Stimulated activated CD4-positive, alpha-beta T cell treated with anti-CD3 and anti-CD28 coated beads, Interleukin-15, amount 100 ng/mL, for 48 hours (primary cell): ENCODE data around the gene LIPC.

Experiments used
- DNase-seq, 2 donors: peaks; one replicate each; pipeline ENCODE4 v3.0.0-alpha.2; 2020; ENCODE audit warnings: low read depth in 2 of 2

Gene LIPC

DNA sequence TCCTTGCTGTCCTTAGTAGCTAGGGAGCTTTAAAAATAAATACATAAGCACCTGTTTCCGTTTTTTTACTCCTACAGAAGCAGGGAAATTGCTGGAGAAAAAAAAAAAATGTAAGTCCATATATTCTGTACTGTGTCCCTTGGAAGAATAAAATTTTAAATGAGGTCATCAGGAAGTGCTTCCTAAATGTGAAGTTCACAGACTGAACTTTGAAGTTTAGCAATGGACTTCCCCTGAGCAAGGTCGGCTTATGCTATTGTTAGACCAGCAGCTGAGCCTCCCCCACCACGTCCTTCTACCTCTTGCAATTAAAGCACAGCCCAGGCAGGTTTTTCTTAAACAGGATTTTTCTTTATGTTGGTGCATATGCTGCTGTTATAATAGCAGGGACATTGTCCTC is 26.3 kb downstream of the LIPC start:
- no peak for DNase-seq

DNA sequence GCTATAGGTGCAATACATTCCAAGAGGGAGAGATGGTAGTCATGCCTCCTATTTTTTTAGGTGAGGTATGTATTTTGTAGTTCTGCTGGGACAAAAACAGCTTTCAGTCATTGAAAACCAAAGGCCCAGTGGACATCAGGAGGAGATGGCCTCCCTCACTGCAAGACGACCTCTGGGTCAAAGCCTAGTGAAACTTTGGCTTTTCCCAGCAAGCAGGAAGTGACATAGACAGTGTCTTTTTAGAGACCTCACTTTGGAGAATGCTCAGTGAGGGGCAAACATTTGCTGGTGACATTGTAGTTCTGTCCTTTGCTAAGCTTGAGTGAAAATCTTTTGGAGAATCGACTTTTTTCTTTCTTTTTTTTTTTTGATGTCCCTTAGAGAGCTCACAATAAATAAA is 27.3 kb downstream of the LIPC start:
- DNase-seq: no peak

DNA sequence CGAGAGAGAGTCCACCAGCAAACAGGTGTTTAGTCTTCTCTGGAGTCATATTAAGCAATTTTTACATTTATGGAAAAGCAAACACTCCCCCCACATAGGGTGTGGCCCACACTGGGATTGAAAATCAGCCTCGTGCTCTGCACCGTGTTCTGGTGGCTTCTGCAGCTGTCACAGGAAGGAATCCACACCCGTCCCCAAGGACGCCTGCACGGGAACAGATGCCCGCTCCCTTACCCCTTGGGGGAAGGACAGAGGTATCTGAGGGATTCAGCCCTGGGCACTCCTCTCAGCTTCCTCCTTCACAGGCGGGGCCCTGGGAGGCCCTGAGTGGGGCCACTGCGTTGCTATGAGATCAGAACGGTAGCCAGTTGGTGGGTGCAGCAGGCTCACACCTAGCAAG is 27.8 kb downstream of the LIPC start:
- no peak for DNase-seq

- DNase-seq: no peak
Measured at GRCh38 chr15:58460116-58460790, 28.5 kb downstream of the LIPC start.

DNA sequence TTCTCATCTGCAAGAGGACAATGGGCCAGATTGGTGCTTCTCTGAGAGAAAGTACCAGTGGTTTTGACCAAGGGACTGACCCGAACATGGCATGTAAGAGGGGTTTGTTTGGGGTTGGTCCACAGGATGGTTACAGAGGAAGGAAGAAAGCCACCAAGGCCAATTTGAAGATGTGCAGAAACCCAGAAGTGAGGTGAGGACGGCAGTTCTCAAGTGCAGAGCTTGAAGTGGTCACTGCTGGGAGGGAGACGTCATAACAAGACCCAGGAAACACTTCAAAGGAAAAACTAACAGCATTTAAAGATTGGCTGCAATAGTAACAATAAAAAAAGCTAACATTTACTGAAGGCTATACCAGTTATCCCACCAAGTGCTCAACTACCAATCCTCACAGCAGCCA is 29.1 kb downstream of the LIPC start:
- DNase-seq: no peak

DNA sequence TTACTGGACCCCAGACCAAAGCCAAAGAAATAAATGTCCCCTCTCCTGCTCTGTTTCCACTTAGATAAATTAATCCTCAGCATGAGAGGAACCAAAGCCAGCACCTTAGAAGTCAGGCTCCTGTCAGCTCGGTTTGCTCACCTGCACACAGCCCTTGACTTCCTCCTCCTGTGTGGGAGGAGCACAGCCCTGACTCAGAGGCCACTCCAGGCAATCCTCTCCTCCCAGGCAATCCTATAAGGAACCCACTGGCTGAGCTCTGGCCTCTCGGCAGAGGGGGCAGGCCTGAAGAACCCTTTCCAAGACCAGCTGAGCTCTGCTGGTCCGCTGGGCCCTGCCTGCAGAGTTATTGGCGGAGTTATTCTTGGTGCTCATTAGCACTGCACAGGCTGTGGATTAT is 30.8 kb downstream of the LIPC start:
- no peak for DNase-seq

DNA sequence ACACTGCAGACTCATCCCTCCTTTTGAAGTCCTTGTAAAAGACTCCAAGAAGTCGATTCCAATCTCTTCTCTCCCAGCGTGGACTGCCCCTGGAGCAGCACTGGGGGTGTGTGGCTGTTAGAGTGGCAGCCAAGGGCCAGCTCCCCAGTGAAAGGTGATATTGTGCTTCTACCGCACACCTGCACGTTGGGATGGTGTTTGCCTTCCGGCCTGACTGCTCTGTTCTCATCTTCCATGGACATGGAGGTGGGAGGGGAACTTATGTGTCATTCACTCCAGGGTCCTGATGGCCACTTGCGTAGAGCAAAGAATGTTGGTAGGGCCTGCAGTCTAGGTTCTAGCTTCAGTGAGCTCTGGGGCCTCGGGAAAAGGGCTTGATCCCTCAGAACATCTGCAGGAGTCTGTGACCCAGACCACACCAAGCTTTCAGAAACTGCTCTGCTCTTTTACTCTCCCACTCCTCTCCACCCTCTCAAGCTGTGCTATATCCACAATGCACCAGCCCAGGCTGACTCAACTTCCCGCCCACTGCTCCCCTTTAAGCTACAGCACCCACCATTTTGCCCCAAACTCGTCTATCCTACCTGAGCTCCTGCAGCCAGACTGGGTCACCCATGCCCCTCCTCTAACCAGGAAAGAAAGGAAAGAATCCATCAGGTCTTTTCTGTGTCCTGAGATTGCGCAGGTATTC is 31.3 kb downstream of the LIPC start:
- no peak for DNase-seq

DNA sequence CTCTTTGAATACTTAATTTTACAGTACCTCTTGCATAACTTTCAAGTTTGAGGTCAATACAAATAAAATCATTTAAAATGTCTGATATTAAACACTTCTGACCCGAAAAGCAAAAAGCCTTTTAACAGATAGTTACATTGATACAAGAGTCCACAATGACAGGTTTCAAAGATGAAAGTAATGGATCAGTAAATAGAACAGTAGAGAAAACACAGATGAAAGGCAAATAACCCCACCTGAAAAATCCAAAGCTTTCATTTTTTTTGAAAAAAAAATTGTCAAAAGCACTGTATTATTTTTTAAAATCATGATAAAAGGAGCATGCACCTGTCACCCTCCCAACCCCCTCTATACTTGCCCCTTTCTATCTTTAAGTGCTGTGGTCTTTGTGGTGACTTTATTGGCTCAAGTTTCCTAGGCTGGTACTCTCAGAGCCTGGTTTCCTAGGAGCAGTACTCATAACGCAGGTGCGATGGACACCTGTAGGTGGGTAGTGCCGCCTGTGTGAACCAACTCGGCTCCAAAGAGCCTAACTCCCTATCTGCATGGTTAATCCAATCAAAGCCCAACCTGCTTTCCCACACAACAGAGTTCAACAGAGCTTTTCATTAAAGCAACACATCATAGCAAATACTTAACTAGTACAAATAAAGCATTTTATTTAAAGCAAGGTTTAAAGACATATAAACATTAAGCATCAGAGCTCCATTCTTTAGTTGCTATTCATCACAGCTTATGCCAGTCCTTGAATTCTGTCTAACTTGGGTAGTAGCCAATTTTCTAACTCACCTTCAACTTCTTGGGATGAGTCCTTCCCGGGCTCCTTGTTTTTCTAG is 32.2 kb downstream of the LIPC start:
- DNase-seq: no peak

GRCh38 chr15:58465070-58465469 is 33.3 kb downstream of the LIPC start:
- no peak for DNase-seq

DNA sequence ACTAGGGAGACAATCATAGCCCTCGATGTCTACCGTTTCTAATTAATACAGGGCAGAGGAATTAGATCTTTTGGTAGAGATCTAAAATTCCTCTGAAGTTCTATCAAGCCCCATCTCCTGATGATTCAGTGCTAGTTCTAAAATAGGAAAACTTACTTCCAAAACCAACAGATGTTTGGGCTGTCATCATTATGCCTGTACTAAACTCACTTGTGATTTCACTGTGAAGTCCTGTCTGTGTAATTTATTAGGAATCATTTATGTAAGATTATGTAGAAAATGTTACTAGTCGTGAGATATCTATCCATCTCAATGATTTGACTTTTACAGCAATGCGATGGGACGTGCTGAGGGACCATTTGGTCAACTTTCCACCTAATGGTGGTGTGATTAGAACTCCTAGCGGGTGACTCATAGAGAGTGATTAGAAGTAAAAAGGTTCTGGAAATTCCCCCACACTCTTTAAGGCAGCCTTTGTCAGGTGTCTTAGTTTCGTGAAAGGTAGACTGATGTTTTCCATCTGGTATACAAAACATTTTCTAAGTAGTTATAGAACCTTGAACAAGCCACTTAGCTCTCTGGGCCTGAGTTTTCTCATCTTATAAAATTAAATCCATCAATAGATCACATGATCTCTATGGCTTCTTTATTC is 34.2 kb downstream of the LIPC start:
- DNase-seq: no peak

GRCh38 chr15:58466566-58466965 is 34.8 kb downstream of the LIPC start:
- DNase-seq: no peak

- DNase-seq: no peak
Measured at GRCh38 chr15:58467121-58467721, 35.4 kb downstream of the LIPC start.

GRCh38 chr15:58467722-58468423 is 36.1 kb downstream of the LIPC start:
- DNase-seq: no peak

GRCh38 chr15:58469432-58470353 is 37.9 kb downstream of the LIPC start:
- no peak for DNase-seq

DNA sequence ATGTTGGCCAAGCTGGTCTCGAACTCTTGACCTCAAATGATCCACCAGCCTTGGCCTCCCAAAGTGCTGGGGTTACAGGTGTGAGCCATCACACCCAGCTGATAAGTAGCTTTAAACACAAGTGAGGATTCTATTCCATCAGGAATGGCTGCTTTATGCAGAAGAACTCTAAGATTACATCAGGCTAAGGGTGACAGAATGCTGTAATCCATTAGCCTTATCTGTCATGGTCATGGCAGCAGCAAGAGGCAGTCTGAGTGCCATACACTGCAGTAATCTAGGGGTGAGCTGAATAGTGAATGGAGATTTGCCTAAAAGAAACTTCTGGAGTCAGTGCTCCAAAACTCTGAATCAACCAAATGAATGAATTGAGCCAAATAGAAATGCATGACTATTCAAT is 39.6 kb downstream of the LIPC start:
- DNase-seq: no peak

GRCh38 chr15:58472221-58472620 is 40.4 kb downstream of the LIPC start:
- DNase-seq: no peak

- DNase-seq: peak; percentile 23 to 38
Measured at GRCh38 chr15:58472821-58473581, 41.2 kb downstream of the LIPC start.

GRCh38 chr15:58473724-58474123 is 41.9 kb downstream of the LIPC start:
- DNase-seq: no peak

DNA sequence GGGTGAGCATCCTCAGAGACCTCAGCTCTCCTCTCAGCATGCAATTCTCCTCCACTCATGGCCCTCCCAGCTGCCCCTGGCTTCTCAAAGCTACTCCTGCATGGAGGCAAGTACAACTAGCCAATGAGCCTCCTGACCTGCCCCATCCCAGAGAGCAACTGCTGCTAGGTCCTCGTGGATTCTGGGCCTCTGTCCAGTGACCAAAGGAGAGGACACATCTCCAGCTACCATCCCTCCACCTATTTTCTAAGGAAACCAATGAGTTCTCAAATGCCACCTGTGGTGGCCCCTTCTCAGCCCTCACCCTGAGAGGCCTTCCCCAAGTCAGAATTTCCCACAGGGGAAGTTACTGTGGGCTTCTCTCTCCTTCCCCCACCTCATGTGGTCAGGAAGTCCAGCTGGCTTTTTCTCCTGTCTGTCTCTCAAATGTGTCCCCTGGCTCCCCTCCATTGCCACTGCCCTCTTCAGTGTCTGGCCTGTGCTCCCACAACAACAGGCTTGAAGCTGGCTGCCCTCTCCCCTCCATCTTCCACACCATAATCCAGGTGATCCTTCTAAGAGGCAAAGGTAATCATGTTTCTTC is 43.0 kb downstream of the LIPC start:
- DNase-seq: no peak
